ENCODE measurements around the gene GKN2.
"Not testable (repeated sequence)": the region's sequence is repeated elsewhere in the genome, so short reads cannot be mapped to it uniquely, and the experiment has no call there.

The GKN2 gene

GRCh38 chr2:68961380-68961779, 8.7 kb upstream of the GKN2 start:
- DNase-seq (ENCODE audit: low spot score) = no peak

GRCh38 chr2:68959001-68959400, 6.3 kb upstream of the GKN2 start:
- DNase-seq (ENCODE audit: low spot score) = no peak

- DNase-seq (ENCODE audit: low spot score) = not testable (repeated sequence)
Observed at GRCh38 chr2:68955432-68955831, 2.7 kb upstream of the GKN2 start.

- DNase-seq (ENCODE audit: low spot score) = no peak
Observed at GRCh38 chr2:68951899-68952298, 794 bp downstream of the GKN2 start.

- DNase-seq (ENCODE audit: low spot score) = no peak
Observed at GRCh38 chr2:68948710-68949109, 4.0 kb downstream of the GKN2 start.

GRCh38 chr2:68946117-68946516, 6.6 kb downstream of the GKN2 start:
- no peak for DNase-seq (ENCODE audit: low spot score)

- DNase-seq (ENCODE audit: low spot score) = peak; percentile 52
Observed at GRCh38 chr2:68943581-68944568, 8.8 kb downstream of the GKN2 start.

GRCh38 chr2:68942827-68943226, 9.9 kb downstream of the GKN2 start:
- no peak for DNase-seq (ENCODE audit: low spot score)

GRCh38 chr2:68940369-68940768, 12.3 kb downstream of the GKN2 start:
- no peak for DNase-seq (ENCODE audit: low spot score)

- no peak for DNase-seq (ENCODE audit: low spot score)
Observed at GRCh38 chr2:68939962-68940361, 12.7 kb downstream of the GKN2 start.

- DNase-seq (ENCODE audit: low spot score) = no peak
Observed at GRCh38 chr2:68938938-68939337, 13.8 kb downstream of the GKN2 start.

- no peak for DNase-seq (ENCODE audit: low spot score)
Observed at GRCh38 chr2:68937346-68938055, 15.2 kb downstream of the GKN2 start.

GRCh38 chr2:68936889-68937288, 15.8 kb downstream of the GKN2 start:
- DNase-seq (ENCODE audit: low spot score) = no peak

- DNase-seq (ENCODE audit: low spot score) = no peak
Observed at GRCh38 chr2:68936427-68936826, 16.3 kb downstream of the GKN2 start.

GRCh38 chr2:68935471-68935870, 17.2 kb downstream of the GKN2 start:
- no peak for DNase-seq (ENCODE audit: low spot score)

- no peak for DNase-seq (ENCODE audit: low spot score)
Observed at GRCh38 chr2:68934021-68934420, 18.7 kb downstream of the GKN2 start.

- DNase-seq (ENCODE audit: low spot score) = no peak
Observed at GRCh38 chr2:68932402-68932801, 20.3 kb downstream of the GKN2 start.

GRCh38 chr2:68931799-68932198, 20.9 kb downstream of the GKN2 start:
- DNase-seq (ENCODE audit: low spot score) = no peak

- DNase-seq (ENCODE audit: low spot score) = no peak
Observed at GRCh38 chr2:68931149-68931711, 21.5 kb downstream of the GKN2 start.

- DNase-seq (ENCODE audit: low spot score) = no peak
Observed at GRCh38 chr2:68926796-68927195, 25.9 kb downstream of the GKN2 start.

GRCh38 chr2:68925295-68925896, 27.3 kb downstream of the GKN2 start:
- peak; percentile 51 for DNase-seq (ENCODE audit: low spot score)

GRCh38 chr2:68921646-68922045, 31.0 kb downstream of the GKN2 start:
- no peak for DNase-seq (ENCODE audit: low spot score)
